RPMI8226 (cell line): ENCODE results near the gene SLC1A6.
"Not testable (repeated sequence)": the region's sequence is repeated elsewhere in the genome, so short reads cannot be mapped to it uniquely, and the experiment has no call there.

Source experiments
- DNase-seq: peaks from one replicate; pipeline ENCODE4 v3.0.0-alpha.2; 2015

The SLC1A6 gene

DNA sequence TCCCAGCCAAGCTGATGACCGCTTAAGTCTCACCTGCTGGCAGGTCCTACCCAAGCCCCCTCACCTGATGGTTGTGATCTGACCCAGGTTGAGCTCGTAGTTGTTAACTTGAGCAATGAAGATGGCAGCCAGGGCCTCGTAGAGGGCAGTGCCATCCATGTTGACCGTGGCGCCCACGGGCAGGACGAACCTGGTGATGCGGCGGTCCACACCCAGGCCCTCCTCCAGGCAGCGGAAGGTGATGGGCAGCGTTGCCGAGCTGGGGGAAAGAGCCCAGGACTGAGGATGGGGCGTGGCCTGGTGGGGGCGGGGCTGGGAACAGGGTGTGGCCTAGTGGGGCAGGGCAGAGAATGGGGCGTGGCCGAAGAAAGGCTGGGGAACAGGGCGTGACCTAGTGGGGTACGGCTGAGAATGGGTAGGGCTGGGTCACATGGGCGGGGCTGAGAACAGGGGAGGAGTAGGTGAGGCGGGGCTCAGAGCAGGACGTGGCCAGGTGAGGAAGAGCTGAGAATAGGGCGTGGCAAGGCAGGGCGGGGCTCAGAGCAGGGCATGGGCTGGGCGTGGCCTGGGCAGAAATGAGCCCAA is 25.5 kb downstream of the SLC1A6 start:
- peak; percentile 48 for DNase-seq

DNA sequence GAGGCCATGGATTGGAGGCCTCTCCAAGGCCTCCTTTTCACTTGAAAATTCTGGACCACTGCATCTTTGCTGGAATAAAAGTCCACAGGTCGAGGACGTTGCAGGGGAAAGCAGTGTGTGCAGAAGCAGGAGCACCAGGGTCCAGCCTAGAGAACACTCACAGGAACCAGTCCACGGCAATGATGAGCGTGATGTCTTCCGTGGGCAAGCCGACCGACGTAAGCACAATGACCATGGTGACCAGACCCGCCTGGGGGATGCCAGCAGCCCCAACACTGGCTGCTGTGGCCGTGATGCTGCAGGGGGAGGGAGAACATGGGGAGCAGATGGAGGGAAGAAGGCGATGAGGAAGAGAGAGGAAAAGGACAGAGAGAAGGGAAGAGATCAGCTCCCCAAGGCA is 26.9 kb downstream of the SLC1A6 start:
- DNase-seq: no peak

DNA sequence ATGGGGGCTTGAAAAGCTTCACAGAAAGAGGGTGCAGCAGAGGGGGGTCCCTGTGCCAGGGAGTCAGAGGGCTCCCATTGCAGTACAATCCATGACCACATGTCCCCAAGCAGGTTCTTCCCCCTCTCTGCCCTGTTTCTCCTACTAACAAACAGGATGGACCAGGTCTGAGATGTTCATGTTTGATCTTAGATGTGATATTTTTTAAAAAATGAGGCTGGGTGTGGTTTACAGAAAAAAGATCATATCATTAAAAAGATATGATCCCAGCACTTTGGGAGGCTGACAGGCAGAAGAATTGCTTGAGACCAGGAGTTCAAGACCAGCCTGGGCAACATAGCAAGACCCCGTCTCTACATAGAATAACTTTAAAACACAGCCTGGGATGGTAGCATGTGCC is 29.2 kb downstream of the SLC1A6 start:
- DNase-seq: no peak

DNA sequence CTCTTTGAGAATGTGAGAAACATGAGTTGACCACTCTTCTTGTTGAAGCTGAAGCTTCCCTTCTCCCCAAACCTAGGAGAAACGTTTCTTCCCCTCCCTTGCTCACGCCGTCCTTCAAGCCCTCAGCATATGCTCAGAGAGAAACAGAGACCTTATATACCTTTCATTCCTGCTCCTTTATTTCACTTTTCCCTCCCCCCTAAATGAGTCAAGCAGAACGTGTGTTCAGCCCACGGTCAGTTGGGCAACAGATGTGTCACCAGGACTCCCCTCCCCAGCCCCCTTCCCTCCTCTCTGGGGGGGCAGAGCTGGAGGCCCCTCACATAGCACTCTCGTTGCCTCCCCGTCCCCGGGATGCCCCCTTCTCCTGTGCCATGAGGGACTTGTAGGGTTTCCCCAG is 29.8 kb downstream of the SLC1A6 start:
- no peak for DNase-seq

DNA sequence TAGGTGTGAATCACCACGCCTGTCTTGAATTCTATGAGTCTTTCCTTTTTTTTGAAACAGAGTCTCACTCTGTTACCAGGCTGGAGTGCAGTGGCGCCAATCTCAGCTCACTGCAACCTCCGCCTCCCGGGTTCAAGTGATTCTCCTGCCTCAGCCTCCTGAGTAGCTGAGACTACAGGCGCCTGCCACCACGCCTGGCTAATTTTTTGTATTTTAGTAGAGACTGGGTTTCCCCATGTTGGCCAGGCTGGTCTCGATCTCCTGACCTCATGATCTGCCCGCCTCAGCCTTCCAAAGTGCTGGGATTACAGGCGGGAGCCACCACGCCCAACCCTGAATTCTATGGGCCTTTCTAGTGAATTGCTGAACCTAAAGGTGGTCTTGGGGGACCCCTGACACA is 30.3 kb downstream of the SLC1A6 start:
- DNase-seq: not testable (repeated sequence)

DNA sequence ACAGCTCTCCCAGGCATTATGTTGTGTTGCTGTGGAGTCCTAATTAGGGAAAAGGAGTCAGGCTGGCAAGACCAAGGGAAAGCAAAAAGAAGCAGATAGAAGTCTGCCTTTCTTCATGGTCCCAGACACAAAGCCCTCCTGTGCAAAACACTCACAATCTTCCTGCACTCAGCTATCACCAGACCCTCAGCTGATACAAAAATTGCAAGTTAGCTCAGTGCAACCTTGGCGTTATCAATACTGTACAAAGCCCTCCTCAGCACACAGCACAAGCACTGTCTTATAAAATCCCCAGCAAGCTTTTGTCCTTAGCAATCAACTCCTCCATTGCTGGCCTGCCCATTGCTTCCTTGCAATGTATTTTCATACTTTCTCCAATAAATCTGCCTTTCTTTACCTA is 35.2 kb downstream of the SLC1A6 start:
- no peak for DNase-seq

DNA sequence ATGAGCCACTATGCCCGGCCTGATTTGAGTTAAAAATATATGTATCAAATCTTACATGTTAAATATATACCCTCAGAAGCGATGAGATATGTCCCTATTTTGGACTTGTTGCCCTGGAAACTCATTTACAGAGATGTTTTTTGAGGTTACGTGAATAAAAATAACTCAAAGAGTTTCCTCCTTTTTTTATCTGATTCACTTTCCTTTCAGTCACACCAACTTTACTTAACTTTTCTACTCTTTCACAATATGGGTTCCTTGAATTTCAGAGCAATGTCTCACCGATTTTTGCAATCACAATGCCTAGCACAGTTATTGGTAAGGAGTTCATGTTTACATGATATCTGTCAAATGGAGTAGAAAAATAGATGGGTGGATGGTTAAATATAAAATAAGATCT is 36.1 kb downstream of the SLC1A6 start:
- DNase-seq: no peak

DNA sequence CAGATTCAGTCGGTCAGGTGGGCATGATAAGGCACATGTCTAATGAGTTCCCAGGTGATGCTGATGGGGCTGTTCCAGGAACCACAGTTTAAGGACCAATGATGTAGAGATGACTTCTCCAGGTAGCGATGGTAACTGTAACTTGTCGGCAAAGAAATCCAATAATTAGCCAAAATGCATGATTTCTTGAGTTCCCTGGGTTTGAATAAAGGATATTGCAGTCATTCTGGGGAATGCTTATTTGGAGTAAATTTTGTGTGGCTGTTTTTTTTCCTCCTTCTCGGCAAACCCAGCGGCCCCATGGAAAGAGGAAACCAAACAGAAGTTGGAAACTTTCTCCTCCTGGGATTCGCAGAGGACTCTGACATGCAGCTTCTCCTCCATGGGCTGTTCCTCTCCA is 38.5 kb downstream of the SLC1A6 start, which contains the start of gene OR7C2:
Gene OR7C2 (plus strand): TSS at position 301 of the 400 bp plus-strand sequence. CDS start 0 bp downstream, at position 301.
- no peak for DNase-seq

DNA sequence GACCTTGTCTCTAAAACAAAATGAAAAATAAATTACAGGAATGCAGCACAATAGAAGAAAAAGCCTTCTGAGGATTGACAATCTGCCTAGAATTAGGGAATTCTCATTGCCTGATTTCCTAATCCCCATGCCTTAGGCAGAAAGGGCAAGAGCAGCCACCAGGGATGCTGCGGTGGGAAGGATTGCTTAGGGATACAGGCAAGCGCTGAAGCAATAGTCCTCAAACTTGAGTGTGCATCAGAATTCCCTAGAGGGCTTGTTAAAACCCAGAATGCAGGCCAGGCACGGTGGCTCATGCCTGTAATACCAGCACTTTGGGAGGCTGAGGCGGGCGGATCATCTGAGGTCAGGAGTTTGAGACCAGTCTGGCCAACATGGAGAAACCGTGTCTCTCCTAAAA is 39.4 kb downstream of the SLC1A6 start:
- DNase-seq: no peak

DNA sequence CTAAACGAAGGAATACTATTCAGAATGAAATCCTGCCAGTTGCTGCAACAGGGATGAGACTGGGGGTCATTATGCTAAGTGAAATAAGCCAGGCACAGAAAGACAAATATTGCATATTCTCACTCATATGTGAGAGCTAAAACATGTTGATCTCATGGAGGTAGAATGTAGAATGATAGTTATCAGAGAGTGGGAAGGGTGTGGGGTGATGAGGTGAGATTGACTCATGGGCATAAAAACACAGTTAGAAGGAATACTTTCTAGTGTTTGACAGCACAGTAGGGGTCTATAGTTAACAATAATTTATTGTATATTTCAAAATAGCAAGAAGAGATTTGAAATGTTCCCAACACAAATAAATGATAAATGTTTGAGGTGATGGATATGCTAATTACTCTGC is 46.2 kb downstream of the SLC1A6 start:
- DNase-seq: no peak

DNA sequence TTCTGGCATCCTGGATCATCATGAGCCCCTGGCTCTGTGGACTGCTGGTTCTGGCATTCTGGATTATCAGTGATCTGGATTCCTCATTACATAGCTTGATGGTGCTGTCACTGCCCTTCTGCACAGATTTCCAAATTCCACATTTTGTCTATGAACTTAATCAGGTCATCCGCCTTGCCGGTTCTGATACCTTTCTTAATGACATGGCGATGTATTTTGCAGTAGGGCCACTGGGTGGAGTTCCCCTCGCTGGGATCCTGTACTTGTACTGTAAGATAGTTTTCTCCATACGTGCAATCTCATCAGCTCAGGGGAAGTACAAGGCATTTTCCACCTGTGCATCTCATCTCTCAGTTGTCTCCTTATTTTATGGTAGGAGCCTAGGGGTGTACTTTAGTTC is 62.8 kb downstream of the SLC1A6 start:
- peak; percentile 26 for DNase-seq

DNA sequence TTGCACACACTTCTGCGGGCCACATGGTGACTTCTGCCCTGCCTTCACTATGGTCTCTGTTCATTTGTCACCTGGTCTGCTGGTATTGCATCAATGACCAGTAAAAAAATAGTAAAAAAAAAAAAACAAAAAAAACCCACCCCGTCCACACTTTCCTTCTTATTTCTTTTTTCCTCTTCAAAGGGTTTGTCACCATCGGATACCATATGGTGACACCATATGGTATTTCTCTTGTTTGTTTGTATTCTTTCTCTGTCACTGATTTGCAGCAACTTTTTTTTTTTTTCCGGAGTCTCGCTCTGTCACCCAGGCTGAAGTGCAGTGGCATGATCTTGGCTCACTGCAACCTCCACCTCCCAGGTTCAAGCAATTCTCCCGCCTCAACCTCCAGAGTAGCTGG is 64.5 kb downstream of the SLC1A6 start:
- DNase-seq: no peak

DNA sequence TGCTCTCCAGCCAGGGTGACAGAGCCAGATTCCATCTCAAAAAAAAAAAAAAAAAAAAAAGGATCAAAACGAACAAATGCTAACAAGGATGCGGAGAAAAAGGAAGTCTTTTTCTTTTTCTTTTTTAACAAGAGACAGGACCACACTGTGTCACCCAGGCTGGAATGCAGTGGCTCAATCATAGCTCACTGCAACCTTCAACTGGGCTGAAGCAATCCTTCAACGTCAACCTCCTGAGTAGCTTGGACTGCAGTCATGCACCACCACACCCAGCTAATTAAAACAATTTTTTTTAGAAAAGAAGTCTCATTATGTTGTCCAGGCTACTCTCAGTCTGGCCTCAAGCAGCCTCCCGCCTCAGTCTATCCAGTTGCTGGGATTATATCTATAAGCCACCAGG is 73.0 kb downstream of the SLC1A6 start:
- DNase-seq: no peak

DNA sequence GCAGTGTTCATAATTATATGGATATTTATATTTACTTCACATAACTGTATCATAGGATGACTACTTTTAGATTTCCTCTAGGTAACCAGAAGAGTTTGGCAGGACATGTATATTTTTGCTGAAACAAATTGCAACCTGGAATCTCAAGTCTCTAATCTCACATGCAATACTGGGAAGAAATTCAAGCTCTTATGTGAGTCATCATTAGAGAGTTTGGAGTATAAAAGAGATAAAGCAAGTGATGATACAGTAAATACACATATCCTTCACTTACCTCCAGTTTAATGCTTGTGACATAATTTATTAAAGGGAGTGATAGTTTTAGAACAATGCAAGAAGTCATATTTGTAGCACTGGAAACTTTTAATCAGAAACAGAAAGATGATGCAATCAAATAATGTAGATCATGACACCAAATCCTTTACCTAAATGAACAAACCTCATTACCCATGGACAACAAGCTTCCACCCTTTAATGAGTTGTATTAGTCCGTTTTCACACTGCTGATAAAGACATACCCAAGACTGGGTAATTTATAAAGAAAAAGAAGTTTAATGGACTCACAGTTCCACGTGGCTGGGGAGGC is 77.9 kb downstream of the SLC1A6 start:
- no peak for DNase-seq
